GM12878 (cell line): ENCODE measurements around the gene SESTD1. TPM values are rescaled to one million over a fixed set of nuclear protein-coding genes. Genes with fewer than 3 reads are reported as not detected.
"Not testable (repeated sequence)": the region's sequence is repeated elsewhere in the genome, so short reads cannot be mapped to it uniquely, and the experiment has no call there.

Experiments
- ATAC-seq: fragments of 200-7000 bp; cut with Tn5 transposase; 3 replicates; pipeline ENCODE4 v1.9.1; 2020; ENCODE audit warnings: mild to moderate bottlenecking, moderate library complexity
- BruUV-seq: library from RNA; stranded (reverse); fragments of 400-500 nt; replicated peaks from 2 replicates; lab custom pipeline; 2021; lab: Mats Ljungman, UMichigan
- CTCF ChIA-PET: fragments of 300-600 bp; sonication (Branson Sonifier 250); formaldehyde crosslinking; extraction: SDS; loops from one replicate; lab custom pipeline; 2021; ENCODE audit warnings: inconsistent platforms; lab: Yijun Ruan, JAX
- POLR2A ChIA-PET: fragments of 350-600 bp; formaldehyde crosslinking; extraction: SDS; loops from one replicate; lab custom pipeline; 2021; ENCODE audit warnings: inconsistent platforms; lab: Charles Lee
- RAD21 ChIA-PET: fragments of 300-600 bp; sonication (Branson Sonifier 250); formaldehyde crosslinking; loops from one replicate; lab custom pipeline; 2023; ENCODE audit warnings: antibody characterized with exemption; ENCODE audit not compliant: unreplicated experiment; lab: Charles Lee
- SMC1A ChIA-PET: fragments of 300-600 bp; sonication (Branson Sonifier 250); formaldehyde crosslinking; loops from one replicate; lab custom pipeline; 2023; ENCODE audit not compliant: unreplicated experiment, uncharacterized antibody; lab: Charles Lee
- DNase-seq: peaks from one replicate; pipeline ENCODE4 v3.0.0-alpha.2; 2011; ENCODE audit warnings: low read depth, low spot score
- FAIRE-seq: peaks from 3 replicates; lab custom pipeline; 2011; peaks lifted over from hg19 to GRCh38; lab: Jason Lieb, UNC
- H2AFZ ChIP-seq: 2 replicates; pipeline ENCODE4 v1.6.0; 2011; ENCODE audit warnings: low read depth, low read length, control low read depth; ENCODE audit not compliant: control insufficient read depth
- H3K27ac ChIP-seq: 2 replicates; pipeline ENCODE4 v1.5.1; 2011; ENCODE audit warnings: control low read depth; ENCODE audit not compliant: control insufficient read depth, insufficient read depth
- H3K27me3 ChIP-seq, 2 experiments: replicated peaks in 1 of 2; 2 replicates each; pipeline versions ENCODE4 v1.6.0 to v1.6.1; 2011; ENCODE audit warnings: low read length in 1 of 2; ENCODE audit not compliant: control insufficient read depth in 2 of 2, insufficient read depth in 2 of 2
- H3K36me3 ChIP-seq, 2 experiments: 2 replicates each; pipeline ENCODE4 v1.5.1; 2011; ENCODE audit warnings: low read length in 1 of 2; ENCODE audit not compliant: control insufficient read depth in 2 of 2, insufficient read depth in 2 of 2
- H3K4me1 ChIP-seq: 2 replicates; pipeline ENCODE4 v1.6.1; 2011; ENCODE audit warnings: mild to moderate bottlenecking, low read length, moderate library complexity, mixed read lengths; ENCODE audit not compliant: control insufficient read depth, insufficient read depth
- H3K4me2 ChIP-seq: 2 replicates; pipeline ENCODE4 v1.6.0; 2011; ENCODE audit warnings: control low read depth; ENCODE audit not compliant: control insufficient read depth, insufficient read depth
- H3K4me3 ChIP-seq: fragments of 200-600 bp; sonication (generic); 2 replicates; pipeline ENCODE4 v1.5.1; 2016
- H3K79me2 ChIP-seq: 2 replicates; pipeline ENCODE4 v1.6.0; 2011; ENCODE audit warnings: low read length; ENCODE audit not compliant: control insufficient read depth, insufficient read depth
- H3K9ac ChIP-seq: 2 replicates; pipeline ENCODE4 v1.8.0; 2011; ENCODE audit warnings: low read length, control low read depth, mixed read lengths; ENCODE audit not compliant: control insufficient read depth, insufficient read depth
- H3K9me3 ChIP-seq: replicated peaks from 3 replicates; pipeline ENCODE4 v1.5.1; 2011; ENCODE audit warnings: mild to moderate bottlenecking, low read length; ENCODE audit not compliant: control insufficient read depth, insufficient read depth
- H4K20me1 ChIP-seq: 2 replicates; pipeline ENCODE4 v1.6.0; 2011; ENCODE audit not compliant: control insufficient read depth, insufficient read depth
- JUNB ChIP-seq: IDR thresholded peaks from 2 replicates; pipeline ENCODE4 v1.6.1; 2016; ENCODE audit warnings: antibody characterized with exemption, mild to moderate bottlenecking
- NBN ChIP-seq: fragments of 450-650 bp; IDR thresholded peaks from 2 replicates; pipeline ENCODE4 v1.6.1; 2016
- SPI1 ChIP-seq: IDR thresholded peaks from 2 replicates; pipeline ENCODE4 v1.6.1; 2011; ENCODE audit warnings: low read depth, mild to moderate bottlenecking, low read length, moderate library complexity, borderline replicate concordance; ENCODE audit not compliant: insufficient read depth
- SREBF2 ChIP-seq: IDR thresholded peaks from 2 replicates; pipeline ENCODE4 v1.6.1; 2012; ENCODE audit warnings: mild to moderate bottlenecking, low read length
- WGBS: methylation state at CpG from one replicate; pipeline ENCODE4 v1.1.6; 2016; ENCODE audit warnings: low lambda C conversion rate; ENCODE audit not compliant: insufficient replicate concordance, insufficient coverage; ENCODE audit errors: missing lambda C conversion rate; 5-methylcytosine and 5-hydroxymethylcytosine counted together
- in situ Hi-C: fragments of 300-500 bp; cut with MboI; formaldehyde crosslinking; loops from 9 replicates; pipeline ENCODE4 v1.14.3; 2018; ENCODE audit warnings: mixed read lengths
- intact Hi-C: fragments of 100-400 bp; cut with micrococcal nuclease; formaldehyde crosslinking; loops from one replicate; pipeline ENCODE4 v1.14.2; 2022; ENCODE audit not compliant: unreplicated experiment
- polyA plus RNA-seq, 11 experiments: library from polyadenylated mRNA; depleted of rRNA in 4 of 11; unstranded in 6 of 11; stranded (reverse) in 5 of 11; fragments of >200 nt; fragmentation: Nextera tagmentation in 4 of 11; fragmentation: Illumina TruSeq in 1 of 11; extraction: Ambion mirVana in 4 of 11; extraction: Trizol in 1 of 11; gene quantifications; 1 replicate in 1 of 11; 2 replicates in 10 of 11; pipeline versions ENCODE4 v1.2.1 to v1.2.3, GENCODE V29; 2011 to 2016; ENCODE audit warnings: inconsistent platforms in 2 of 11, missing spikeins in 2 of 11, low read depth in 1 of 11
- total RNA-seq, 4 experiments: library from RNA; depleted of rRNA in 3 of 4; stranded (reverse); fragments of >200 nt in 3 of 4; fragmentation: Illumina TruSeq in 1 of 4; extraction: Trizol in 1 of 4; gene quantifications; 2 replicates each; pipeline versions ENCODE4 v1.2.1 to v1.2.3, GENCODE V29; 2013 to 2021

Gene SESTD1
- total and polyA plus RNA-seq, 10 of the 15 experiments (the other 5 are each of a cell fraction or from before 2014, with no cell fraction given), result 4.4 to 22.7 (median 9.5) TPM

GRCh38 chr2:179248024-179248348 lies 16.6 kb downstream of the SESTD1 start:
- H3K27me3 ChIP-seq, result no peaks in the 10 kb centered on the region
- FAIRE-seq, result no peak
- H4K20me1 ChIP-seq, result no peaks in the 10 kb centered on the region
- 67% methylated on average over 1 of the region's 1 CpG for WGBS
- CTCF ChIA-PET, result interaction anchor here (0.9 to 3.3 kb wide), 4 partner anchors 9 to 118 kb away, joined by 3 to 18 read pairs (median 5); no protein-coding TSS in a partner anchor
- no peaks in the 10 kb centered on the region; the same call in none of the 3 replicates for H3K9me3 ChIP-seq
- peak; percentile 53 for ATAC-seq
- TF ChIP-seq JUNB (no peak), SPI1 (peak; percentile 43; the same call in 1 of the 2 replicates)
- BruUV-seq, result no TSS peak
- in situ Hi-C loops, result no loop called here
- no peaks in the 10 kb centered on the region for H3K36me3 ChIP-seq
- peaks cover 24% of the 10 kb centered on the region for H3K4me1 ChIP-seq
- H2AFZ ChIP-seq, result peak overlapping the region; percentile 66
- DNase-seq, result no peak
- no peak overlapping the region for H3K9ac ChIP-seq
- H3K4me3 ChIP-seq, result peak overlapping the region; percentile 30; the same call in 1 of the 2 replicates
- intact Hi-C loops, result no loop called here
- SMC1A ChIA-PET, result interaction anchor here (0.6 to 1.4 kb wide), 8 partner anchors 9 to 213 kb away, joined by 3 to 8 read pairs (median 4); no protein-coding TSS in a partner anchor
- POLR2A ChIA-PET, result interaction anchor here (0.6 to 2.1 kb wide), 4 partner anchors 9 to 801 kb away, joined by 3 to 10 read pairs (median 5); no protein-coding TSS in a partner anchor
- H3K79me2 ChIP-seq, result peaks cover 25% of the 10 kb centered on the region
- RAD21 ChIA-PET, result interaction anchor here (0.9 to 2.1 kb wide), 4 partner anchors 9 to 153 kb away, joined by 4 to 11 read pairs (median 6); no protein-coding TSS in a partner anchor
- peak overlapping the region; percentile 47 for H3K4me2 ChIP-seq
- peak overlapping the region; percentile 79 for H3K27ac ChIP-seq

GRCh38 chr2:179247318-179248023 lies 17.2 kb downstream of the SESTD1 start:
- WGBS, result 51% methylated on average over 2 of the region's 2 CpGs
- RAD21 ChIA-PET, result interaction anchor here (0.9 to 2.1 kb wide), 4 partner anchors 8 to 152 kb away, joined by 4 to 11 read pairs (median 6); no protein-coding TSS in a partner anchor
- in situ Hi-C loops (no loop called here), intact Hi-C loops (no loop called here)
- Histone ChIP-seq H3K9me3 (no peaks in the 10 kb centered on the region; the same call in none of the 3 replicates), H2AFZ (peak overlapping the region; percentile 66), H4K20me1 (no peaks in the 10 kb centered on the region), H3K4me1 (peaks cover 19% of the 10 kb centered on the region), H3K36me3 (no peaks in the 10 kb centered on the region), H3K27me3 (no peaks in the 10 kb centered on the region), H3K9ac (peak overlapping the region; percentile 58), H3K27ac (peak overlapping the region; percentile 79), H3K79me2 (peaks cover 20% of the 10 kb centered on the region)
- DNase-seq (no peak), FAIRE-seq (no peak), ATAC-seq (peak; percentile 48)
- CTCF ChIA-PET, result interaction anchor here (0.9 to 3.3 kb wide), 4 partner anchors 9 to 118 kb away, joined by 3 to 18 read pairs (median 5); no protein-coding TSS in a partner anchor
- SMC1A ChIA-PET, result interaction anchor here (0.6 to 1.3 kb wide), 6 partner anchors 10 to 214 kb away, joined by 3 to 8 read pairs (median 4); no protein-coding TSS in a partner anchor
- POLR2A ChIA-PET, result interaction anchor here (0.7 to 2.1 kb wide), 3 partner anchors 8 to 15 kb away, joined by 5 to 10 read pairs (median 5); no protein-coding TSS in a partner anchor
- BruUV-seq, result no TSS peak
- TF ChIP-seq SREBF2 (no peak), NBN (0 out of 2 replicates have a peak, but pooled peaks have one; percentile 24)
- TF ChIP-seq, all 136 proteins: peak for 1
- Histone ChIP-seq H3K4me3 (peak overlapping the region; percentile 30; the same call in 1 of the 2 replicates), H3K4me2 (peak overlapping the region; percentile 47)

- H2AFZ ChIP-seq, RAD21 ChIA-PET, H3K36me3 ChIP-seq, H3K27ac ChIP-seq, H3K9me3 ChIP-seq, H3K4me1 ChIP-seq, H3K27me3 ChIP-seq, H3K4me2 ChIP-seq, BruUV-seq, ATAC-seq, H3K4me3 ChIP-seq, in situ Hi-C loops, H4K20me1 ChIP-seq, intact Hi-C loops, FAIRE-seq, DNase-seq, H3K9ac ChIP-seq, CTCF ChIA-PET: not testable (repeated sequence)
- ChIA-PET POLR2A (interaction anchor here (0.6 kb wide), 2 partner anchors 24 to 202 kb away, joined by 4 to 5 read pairs; no protein-coding TSS in a partner anchor), SMC1A (interaction anchor here (0.6 to 0.7 kb wide), 2 partner anchors 8 to 21 kb away, joined by 3 read pairs; no protein-coding TSS in a partner anchor)
- WGBS, result 93% methylated on average over 9 of the region's 10 CpGs
- peaks cover 21% of the 10 kb centered on the region for H3K79me2 ChIP-seq
Observed at GRCh38 chr2:179245843-179246242, 18.8 kb downstream of the SESTD1 start.
